NCI-H226 (cell line): ENCODE measurements around the gene HNRNPA0.

Experiments used
- DNase-seq: peaks from one replicate; pipeline ENCODE4 v3.0.0-alpha.2; 2015

HNRNPA0 gene

GRCh38 chr5:137716337-137716736 is 37.8 kb downstream of the HNRNPA0 start:
- no peak for DNase-seq

GRCh38 chr5:137715456-137715855 is 38.7 kb downstream of the HNRNPA0 start:
- no peak for DNase-seq

- DNase-seq: no peak
These were observed 39.2 kb downstream of the HNRNPA0 start for GRCh38 chr5:137714946-137715345.

GRCh38 chr5:137714494-137714893 is 39.7 kb downstream of the HNRNPA0 start:
- DNase-seq: no peak

GRCh38 chr5:137712139-137712667 is 42.0 kb downstream of the HNRNPA0 start:
- no peak for DNase-seq

GRCh38 chr5:137710086-137710485 is 44.1 kb downstream of the HNRNPA0 start:
- DNase-seq: no peak

- no peak for DNase-seq
These were observed 45.2 kb downstream of the HNRNPA0 start for GRCh38 chr5:137708796-137709559.

- DNase-seq: no peak
These were observed 46.1 kb downstream of the HNRNPA0 start for GRCh38 chr5:137708062-137708461.

GRCh38 chr5:137706841-137707240 is 47.3 kb downstream of the HNRNPA0 start:
- peak; percentile 59 for DNase-seq

- DNase-seq: no peak
These were observed 49.1 kb downstream of the HNRNPA0 start for GRCh38 chr5:137705106-137705505.

GRCh38 chr5:137703565-137703964 is 50.6 kb downstream of the HNRNPA0 start:
- DNase-seq: no peak

- DNase-seq: no peak
These were observed 53.9 kb downstream of the HNRNPA0 start for GRCh38 chr5:137700282-137700680.

- no peak for DNase-seq
These were observed 54.6 kb downstream of the HNRNPA0 start for GRCh38 chr5:137699336-137700281.

- DNase-seq: no peak
These were observed 57.7 kb downstream of the HNRNPA0 start for GRCh38 chr5:137696481-137696880.

- DNase-seq: no peak
These were observed 58.3 kb downstream of the HNRNPA0 start for GRCh38 chr5:137695651-137696428.
